Neuronal stem cell (in vitro differentiated cells): ENCODE measurements around the gene LRMDA.

Experiments used
- DNase-seq: peaks from one replicate; pipeline ENCODE4 v3.0.0-alpha.2; 2013; ENCODE audit warnings: low spot score
- H2AFZ ChIP-seq: one replicate; pipeline ENCODE4 v1.6.1; 2013; ENCODE audit warnings: mild to moderate bottlenecking, low read length, inconsistent platforms
- H2AK5ac ChIP-seq: 2 replicates; pipeline ENCODE4 v1.6.1; 2013; ENCODE audit warnings: low read depth, mild to moderate bottlenecking, inconsistent platforms, low read length, moderate library complexity, mixed read lengths
- H2BK120ac ChIP-seq: 2 replicates; pipeline ENCODE4 v1.6.1; 2013; ENCODE audit warnings: low read depth, mild to moderate bottlenecking, inconsistent platforms, low read length, moderate library complexity, mixed read lengths
- H2BK12ac ChIP-seq: one replicate; pipeline ENCODE4 v1.6.1; 2013; ENCODE audit warnings: low read length, inconsistent platforms
- H2BK15ac ChIP-seq: 2 replicates; pipeline ENCODE4 v1.6.1; 2013; ENCODE audit warnings: mild to moderate bottlenecking, low read length, inconsistent platforms, mixed read lengths
- H2BK5ac ChIP-seq: one replicate; pipeline ENCODE4 v1.6.1; 2013; ENCODE audit warnings: inconsistent platforms, mild to moderate bottlenecking, low read length, moderate library complexity
- H3K14ac ChIP-seq: one replicate; pipeline ENCODE4 v1.6.1; 2013; ENCODE audit warnings: low read length, inconsistent platforms
- H3K18ac ChIP-seq: 2 replicates; pipeline ENCODE4 v1.6.1; 2013; ENCODE audit warnings: low read length, inconsistent platforms
- H3K23ac ChIP-seq: 2 replicates; pipeline ENCODE4 v1.6.1; 2013; ENCODE audit warnings: low read depth, mild to moderate bottlenecking, mixed read lengths, low read length, inconsistent platforms; ENCODE audit not compliant: poor library complexity
- H3K27ac ChIP-seq: replicated peaks from 3 replicates; pipeline ENCODE4 v1.5.1; 2013; ENCODE audit warnings: low read length, inconsistent platforms
- H3K27me3 ChIP-seq, 3 experiments: 2 replicates each; pipeline ENCODE4 v1.6.1; 2013; ENCODE audit warnings: low read length in 3 of 3, mild to moderate bottlenecking in 2 of 3, inconsistent platforms in 1 of 3, low read depth in 1 of 3, mixed read lengths in 1 of 3, moderate library complexity in 1 of 3; ENCODE audit not compliant: control insufficient read depth in 3 of 3, insufficient read depth in 3 of 3
- H3K36me3 ChIP-seq, 2 donors: replicated peaks in 1 of 2; 2 replicates each; pipeline ENCODE4 v1.6.1; 2013; ENCODE audit warnings: low read length in 2 of 2; ENCODE audit not compliant: control insufficient read depth in 2 of 2, insufficient read depth in 2 of 2
- H3K4ac ChIP-seq: 2 replicates; pipeline ENCODE4 v1.6.1; 2013; ENCODE audit warnings: inconsistent platforms, mild to moderate bottlenecking, low read length, moderate library complexity
- H3K4me1 ChIP-seq, 2 donors: 1 replicate in 1 of 2; 2 replicates in 1 of 2; pipeline ENCODE4 v1.6.1; 2013; ENCODE audit warnings: low read length in 2 of 2, low read depth in 1 of 2; ENCODE audit not compliant: control insufficient read depth in 2 of 2, insufficient read depth in 1 of 2
- H3K4me2 ChIP-seq: one replicate; pipeline ENCODE4 v1.6.1; 2013; ENCODE audit warnings: mild to moderate bottlenecking, low read length, inconsistent platforms; ENCODE audit not compliant: insufficient read depth, poor library complexity, severe bottlenecking
- H3K4me3 ChIP-seq, 2 donors: 2 replicates each; pipeline ENCODE4 v1.5.1; 2013; ENCODE audit warnings: low read length in 2 of 2, mild to moderate bottlenecking in 2 of 2, inconsistent platforms in 1 of 2, moderate library complexity in 1 of 2
- H3K79me1 ChIP-seq: one replicate; pipeline ENCODE4 v1.6.1; 2013; ENCODE audit warnings: low read depth, mild to moderate bottlenecking, inconsistent platforms, low read length, moderate library complexity
- H3K9ac ChIP-seq: one replicate; pipeline ENCODE4 v1.6.1; 2013; ENCODE audit warnings: mild to moderate bottlenecking, low read depth, low read length, inconsistent platforms; ENCODE audit not compliant: poor library complexity
- H3K9me3 ChIP-seq, 2 donors: replicated peaks in 1 of 2; 2 replicates each; pipeline versions ENCODE3 to v1.6.1; 2013; ENCODE audit warnings: low read length in 2 of 2, mild to moderate bottlenecking in 2 of 2, inconsistent platforms in 1 of 2, low read depth in 1 of 2, mixed read lengths in 1 of 2, moderate library complexity in 1 of 2; ENCODE audit not compliant: control insufficient read depth in 2 of 2, insufficient read depth in 1 of 2
- H4K8ac ChIP-seq: one replicate; pipeline ENCODE4 v1.6.1; 2013; ENCODE audit warnings: low read depth, mild to moderate bottlenecking, inconsistent platforms, low read length, moderate library complexity
- H4K91ac ChIP-seq: one replicate; pipeline ENCODE4 v1.6.1; 2013; ENCODE audit warnings: low read length, low read depth, mild to moderate bottlenecking, inconsistent platforms; ENCODE audit not compliant: poor library complexity
- WGBS, 2 donors: extraction: QIAGEN DNeasy Blood & Tissue Kit; methylation state at CpG; one replicate each; pipeline ENCODE4 v1.1.7; 2013; ENCODE audit warnings: missing lambda C conversion rate in 2 of 2, mixed read lengths in 1 of 2; ENCODE audit not compliant: insufficient read length in 2 of 2, insufficient replicate concordance in 1 of 2; ENCODE audit errors: extremely low coverage in 2 of 2; 5-methylcytosine and 5-hydroxymethylcytosine counted together

The LRMDA gene

DNA sequence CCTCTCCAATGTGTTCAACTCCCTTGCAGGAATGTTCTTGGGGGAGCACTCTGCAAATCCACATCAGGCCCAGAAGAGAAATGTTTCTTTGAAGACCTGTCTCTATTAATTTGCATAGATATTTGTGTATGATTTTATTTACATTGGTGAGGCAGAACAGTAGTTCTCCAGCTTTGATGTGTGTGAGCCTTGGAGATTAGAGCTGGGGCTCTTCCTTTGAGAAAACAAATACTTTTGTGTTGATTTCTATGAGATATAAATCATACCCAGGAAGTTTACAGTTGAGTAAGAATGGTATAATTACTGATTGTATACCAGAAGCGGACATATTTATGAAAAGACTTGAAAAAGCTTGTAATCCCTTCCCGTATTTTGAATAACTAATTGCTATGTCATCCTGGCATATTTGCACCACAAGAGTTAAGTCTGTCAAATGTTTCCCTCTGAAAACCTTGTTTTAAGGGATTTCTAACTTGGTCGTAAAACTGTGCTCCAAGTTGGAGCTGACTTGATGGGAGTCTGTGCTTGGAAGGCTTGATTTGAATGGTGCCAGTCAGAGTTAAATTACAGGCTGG, 468.5 kb downstream of the LRMDA start:
- Histone ChIP-seq H3K14ac (no peak overlapping the region), H4K8ac (no peak overlapping the region), H2BK15ac (no peak overlapping the region), H3K4ac (no peak overlapping the region), H3K9me3 (no peaks in the 10 kb centered on the region), H3K79me1 (no peaks in the 10 kb centered on the region), H3K23ac (no peak overlapping the region), H3K36me3 (no peaks in the 10 kb centered on the region), H4K91ac (no peak overlapping the region), H2AK5ac (no peak overlapping the region), H3K4me3 (no peak overlapping the region), H2BK5ac (no peak overlapping the region), H2AFZ (no peak overlapping the region), H3K18ac (no peak overlapping the region), H3K4me2 (no peak overlapping the region), H3K9ac (no peak overlapping the region), H2BK12ac (no peak overlapping the region), H3K27ac (no peak overlapping the region), H3K27me3 (peaks cover 0 to 3% (median 0%) of the 10 kb centered on the region in 3 experiments), H3K4me1 (peaks cover 3% of the 10 kb centered on the region in 2 donors), H2BK120ac (no peak overlapping the region)
- no peak for DNase-seq
- WGBS, 2 donors: no CpG with 5 or more reads among the region's 3 CpGs

DNA sequence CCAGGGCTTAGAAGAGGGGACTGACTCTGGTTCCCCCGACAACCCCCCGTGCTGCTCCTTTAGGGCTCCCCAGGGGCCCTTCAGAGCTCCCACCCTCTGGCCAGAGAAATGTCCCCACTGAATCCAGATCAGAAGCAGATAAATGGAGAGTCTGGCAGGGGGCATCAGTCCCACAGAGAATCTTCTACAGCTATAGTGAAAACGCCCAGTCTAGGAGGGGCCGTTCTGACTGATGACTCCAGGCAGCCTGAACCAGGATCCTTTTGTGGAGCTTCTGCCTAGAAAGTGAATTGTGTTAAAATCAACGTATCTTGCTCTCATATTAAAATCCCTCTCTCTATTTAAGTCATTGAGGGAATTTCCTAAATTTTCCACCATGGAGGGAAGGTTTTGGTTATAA, 471.4 kb downstream of the LRMDA start:
- Histone ChIP-seq H4K91ac (no peak overlapping the region), H3K18ac (no peak overlapping the region), H3K36me3 (no peaks in the 10 kb centered on the region), H3K9me3 (no peaks in the 10 kb centered on the region), H3K14ac (no peak overlapping the region), H3K4ac (no peak overlapping the region), H2AK5ac (peak overlapping the region; percentile 33), H3K23ac (no peak overlapping the region), H2AFZ (no peak overlapping the region), H4K8ac (no peak overlapping the region), H2BK15ac (no peak overlapping the region), H3K4me1 (peaks cover 3 to 5% of the 10 kb centered on the region in 2 donors), H3K27me3 (peaks cover 0 to 9% (median 0%) of the 10 kb centered on the region in 3 experiments), H3K79me1 (no peaks in the 10 kb centered on the region), H2BK12ac (no peak overlapping the region), H3K9ac (no peak overlapping the region), H3K4me3 (no peak overlapping the region), H2BK120ac (no peak overlapping the region), H3K27ac (no peak overlapping the region), H2BK5ac (no peak overlapping the region), H3K4me2 (no peak overlapping the region)
- no CpG with 5 or more reads among the region's 5 CpGs for WGBS, 2 donors
- DNase-seq: no peak

DNA sequence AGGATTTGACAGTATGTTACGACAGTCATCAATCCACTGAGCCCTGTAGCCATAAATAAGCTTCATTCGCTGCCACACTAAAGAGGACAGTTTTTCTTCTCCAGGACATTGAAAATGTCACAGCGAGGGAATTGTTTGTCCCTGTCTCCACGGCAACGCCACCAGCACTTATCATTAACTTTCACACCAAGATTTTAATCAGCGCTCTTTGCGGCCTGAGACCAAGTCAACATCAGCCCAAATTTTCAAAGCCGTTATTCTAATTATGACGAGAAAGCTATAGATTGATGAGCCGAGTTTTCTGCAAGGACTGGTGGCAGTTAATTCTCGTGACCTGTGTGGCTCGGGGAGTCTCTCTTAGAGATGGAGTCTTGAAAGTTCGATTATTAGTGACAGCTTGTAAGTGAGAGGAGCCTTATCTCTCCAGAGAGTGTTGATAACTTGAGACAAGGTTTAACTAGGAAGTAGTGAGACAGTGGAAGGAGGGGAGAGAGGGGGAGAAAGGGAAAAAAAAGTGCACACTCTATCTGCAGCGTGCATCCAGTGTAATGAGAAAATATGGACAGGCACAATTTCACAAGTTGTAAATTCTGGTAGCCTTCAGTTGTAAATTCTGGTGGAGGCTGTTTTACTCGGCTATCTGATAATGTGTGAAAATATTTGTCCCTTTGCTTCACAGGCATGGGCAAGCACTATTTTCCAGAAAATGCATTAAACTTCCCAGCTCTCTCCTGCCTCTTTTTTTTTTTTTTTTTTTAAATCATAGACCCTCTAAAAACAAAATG, 473.3 kb downstream of the LRMDA start:
- Histone ChIP-seq H4K8ac (no peak overlapping the region), H4K91ac (no peak overlapping the region), H3K9me3 (no peaks in the 10 kb centered on the region), H2BK15ac (no peak overlapping the region), H3K14ac (no peak overlapping the region), H2BK12ac (no peak overlapping the region), H2AFZ (peak overlapping the region; percentile 9), H3K4me1 (peaks cover 3 to 5% of the 10 kb centered on the region in 2 donors), H3K4me3 (no peak overlapping the region), H3K23ac (no peak overlapping the region), H3K27me3 (peaks cover 0 to 12% (median 0%) of the 10 kb centered on the region in 3 experiments), H3K4ac (no peak overlapping the region), H3K27ac (no peak overlapping the region), H3K9ac (no peak overlapping the region), H2BK120ac (no peak overlapping the region), H2BK5ac (no peak overlapping the region), H2AK5ac (no peak overlapping the region), H3K18ac (no peak overlapping the region), H3K4me2 (no peak overlapping the region), H3K79me1 (no peaks in the 10 kb centered on the region), H3K36me3 (no peaks in the 10 kb centered on the region)
- no CpG with 5 or more reads among the region's 15 CpGs for WGBS, 2 donors
- peak; percentile 17 for DNase-seq

DNA sequence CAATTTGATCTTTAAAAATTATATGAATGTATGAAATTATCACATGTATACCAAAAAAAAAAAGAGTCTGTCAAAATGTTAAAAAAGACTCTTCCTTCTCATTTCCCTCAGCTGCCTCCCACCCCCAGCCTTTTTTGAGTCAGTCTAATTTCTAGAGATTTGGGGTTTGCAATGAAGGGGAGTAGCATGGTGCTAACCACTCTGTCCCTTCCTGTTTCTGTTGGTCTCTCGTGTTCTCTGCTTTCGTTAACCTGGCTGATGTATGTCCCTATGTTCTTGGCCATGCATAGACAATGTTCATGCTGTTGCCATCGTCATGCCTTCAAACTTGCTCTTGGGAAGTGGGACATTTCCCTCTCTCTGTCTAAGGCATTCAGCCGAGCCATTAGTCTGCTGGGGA, 474.1 kb downstream of the LRMDA start:
- no peak overlapping the region for H3K23ac ChIP-seq
- H2BK120ac ChIP-seq: no peak overlapping the region
- WGBS, 2 donors: no CpG with 5 or more reads among the region's 4 CpGs
- no peak overlapping the region for H2AFZ ChIP-seq
- H3K4me2 ChIP-seq: no peak overlapping the region
- no peak overlapping the region for H4K8ac ChIP-seq
- no peak overlapping the region for H3K18ac ChIP-seq
- no peaks in the 10 kb centered on the region for H3K9me3 ChIP-seq
- H2BK5ac ChIP-seq: no peak overlapping the region
- no peak overlapping the region for H4K91ac ChIP-seq
- H3K9ac ChIP-seq: no peak overlapping the region
- DNase-seq: no peak
- H3K4ac ChIP-seq: no peak overlapping the region
- H3K4me3 ChIP-seq: no peak overlapping the region
- no peak overlapping the region for H2BK15ac ChIP-seq
- peaks cover 3 to 5% of the 10 kb centered on the region in 2 donors for H3K4me1 ChIP-seq
- H3K14ac ChIP-seq: no peak overlapping the region
- H3K79me1 ChIP-seq: no peaks in the 10 kb centered on the region
- peaks cover 0 to 12% (median 0%) of the 10 kb centered on the region in 3 experiments for H3K27me3 ChIP-seq
- H3K36me3 ChIP-seq: no peaks in the 10 kb centered on the region
- no peak overlapping the region for H2BK12ac ChIP-seq
- H3K27ac ChIP-seq: no peak overlapping the region
- no peak overlapping the region for H2AK5ac ChIP-seq
